ENCODE data around the gene CABS1. TPM values are rescaled to one million over a fixed set of nuclear protein-coding genes. Genes with fewer than 3 reads are reported as not detected.

Gene CABS1
- total and polyA plus RNA-seq, 2 of the 13 experiments (the other 11 are each of a cell fraction or from before 2014, with no cell fraction given), result not detected

- Histone ChIP-seq H4K20me1 (ENCODE audit: insufficient read depth, low read length) (no peaks in the 10 kb centered on the region), H3K9ac (ENCODE audit: insufficient read depth, low read depth, low read length) (no peak overlapping the region), H3K4me2 (ENCODE audit: low read depth, low read length) (no peak overlapping the region), H2AFZ (ENCODE audit: low read length) (no peak overlapping the region), H3K4me1 (ENCODE audit: insufficient read depth, low read length) (no peaks in the 10 kb centered on the region), H3K4me3 (replicated peaks in 1 of 3; ENCODE audit: insufficient read depth in 1 of 3, low read depth in 2 of 3, low read length in 3 of 3) (no peak overlapping the region), H3K36me3 (replicated peaks in 1 of 2; ENCODE audit: control insufficient read depth in 1 of 2, insufficient read depth in 2 of 2, low read length in 2 of 2) (no peaks in the 10 kb centered on the region), H3K79me2 (ENCODE audit: insufficient read depth, low read length) (no peaks in the 10 kb centered on the region), H3K27me3 (ENCODE audit: control insufficient read depth in 1 of 2, insufficient read depth in 2 of 2, low read length in 2 of 2) (no peaks in the 10 kb centered on the region), H3K27ac (ENCODE audit: extremely low read length, insufficient read depth, low read length) (no peak overlapping the region), H3K9me3 (ENCODE audit: low read length) (no peaks in the 10 kb centered on the region)
- ChIA-PET POLR2A (no interaction called here), CTCF (ENCODE audit: low intra/inter-chr PET ratio, low total read pairs) (no interaction called here)
- intact Hi-C loops (cut with micrococcal nuclease; ENCODE audit: unreplicated experiment), result no loop called here
- ATAC-seq, result no peak
- in situ Hi-C loops (cut with HindIII; ENCODE audit: extremely low pct_ligation_motif_present, low pct_unique_long_range_greater_than_20kb), result no loop called here
- no peak for DNase-seq (ENCODE audit: low spot score)
- peak; percentile 71 for TF ChIP-seq CREB1 (IDR thresholded peaks at IDR 0.05)
- TF ChIP-seq CREB1 (CRISPR knock-in tag; IDR thresholded peaks at IDR 0.05), result no peak
- no peak for TF ChIP-seq ZNF260 (CRISPR knock-in tag; IDR thresholded peaks at IDR 0.05; ENCODE audit: borderline replicate concordance, low read depth)
- no peak for TF ChIP-seq KDM2A (CRISPR knock-in tag; IDR thresholded peaks at IDR 0.05; ENCODE audit: borderline replicate concordance, low read depth)
- peak; percentile 92 for TF ChIP-seq ATF7 (IDR thresholded peaks at IDR 0.05)
- TF ChIP-seq ATF7 (CRISPR knock-in tag; IDR thresholded peaks at IDR 0.05), result no peak
- TF ChIP-seq ZFP36L2 (CRISPR knock-in tag; IDR thresholded peaks at IDR 0.05), result no peak
- no peak for TF ChIP-seq HDAC6 (IDR thresholded peaks at IDR 0.05; ENCODE audit: low read depth, low read length)
- TF ChIP-seq GPN1 (CRISPR knock-in tag; IDR thresholded peaks at IDR 0.05; ENCODE audit: borderline replicate concordance), result no peak
- BruUV-seq (replicated peaks), result no TSS peak
- 5% methylated on average over 2 of the region's 2 CpGs for WGBS (ENCODE audit: low lambda C conversion rate)
- FAIRE-seq, result no peak
Measured at GRCh38 chr4:70326052-70326451, 8.7 kb upstream of the CABS1 start.

- FAIRE-seq (no peak), ATAC-seq (no peak), DNase-seq (ENCODE audit: low spot score) (no peak)
- no TSS peak for BruUV-seq (replicated peaks)
- Histone ChIP-seq H3K27ac (ENCODE audit: extremely low read length, insufficient read depth, low read length) (no peak overlapping the region), H3K79me2 (ENCODE audit: insufficient read depth, low read length) (no peaks in the 10 kb centered on the region), H3K9me3 (ENCODE audit: low read length) (no peaks in the 10 kb centered on the region), H3K9ac (ENCODE audit: insufficient read depth, low read depth, low read length) (no peak overlapping the region), H3K27me3 (ENCODE audit: control insufficient read depth in 1 of 2, insufficient read depth in 2 of 2, low read length in 2 of 2) (no peaks in the 10 kb centered on the region), H3K4me2 (ENCODE audit: low read depth, low read length) (no peak overlapping the region), H2AFZ (ENCODE audit: low read length) (no peak overlapping the region), H3K4me1 (ENCODE audit: insufficient read depth, low read length) (no peaks in the 10 kb centered on the region), H4K20me1 (ENCODE audit: insufficient read depth, low read length) (no peaks in the 10 kb centered on the region), H3K4me3 (replicated peaks in 1 of 3; ENCODE audit: insufficient read depth in 1 of 3, low read depth in 2 of 3, low read length in 3 of 3) (no peak overlapping the region), H3K36me3 (replicated peaks in 1 of 2; ENCODE audit: control insufficient read depth in 1 of 2, insufficient read depth in 2 of 2, low read length in 2 of 2) (no peaks in the 10 kb centered on the region)
- 38% methylated on average over 5 of the region's 5 CpGs for WGBS (ENCODE audit: low lambda C conversion rate)
- ChIA-PET CTCF (ENCODE audit: low intra/inter-chr PET ratio, low total read pairs) (no interaction called here), POLR2A (no interaction called here)
- peak; percentile 75 for TF ChIP-seq CEBPB (IDR thresholded peaks at IDR 0.05; ENCODE audit: borderline replicate concordance, low read depth, low read length)
- TF ChIP-seq CBX5 (CRISPR knock-in tag; IDR thresholded peaks at IDR 0.05; ENCODE audit: borderline replicate concordance), result no peak
- intact Hi-C loops (cut with micrococcal nuclease; ENCODE audit: unreplicated experiment) (no loop called here), in situ Hi-C loops (cut with HindIII; ENCODE audit: extremely low pct_ligation_motif_present, low pct_unique_long_range_greater_than_20kb) (no loop called here)
Measured at GRCh38 chr4:70336043-70336442, 1.3 kb downstream of the CABS1 start.

Measured in HepG2 (cell line).